Measurements from ENCODE around the gene FOXC2.

The FOXC2 gene

DNA sequence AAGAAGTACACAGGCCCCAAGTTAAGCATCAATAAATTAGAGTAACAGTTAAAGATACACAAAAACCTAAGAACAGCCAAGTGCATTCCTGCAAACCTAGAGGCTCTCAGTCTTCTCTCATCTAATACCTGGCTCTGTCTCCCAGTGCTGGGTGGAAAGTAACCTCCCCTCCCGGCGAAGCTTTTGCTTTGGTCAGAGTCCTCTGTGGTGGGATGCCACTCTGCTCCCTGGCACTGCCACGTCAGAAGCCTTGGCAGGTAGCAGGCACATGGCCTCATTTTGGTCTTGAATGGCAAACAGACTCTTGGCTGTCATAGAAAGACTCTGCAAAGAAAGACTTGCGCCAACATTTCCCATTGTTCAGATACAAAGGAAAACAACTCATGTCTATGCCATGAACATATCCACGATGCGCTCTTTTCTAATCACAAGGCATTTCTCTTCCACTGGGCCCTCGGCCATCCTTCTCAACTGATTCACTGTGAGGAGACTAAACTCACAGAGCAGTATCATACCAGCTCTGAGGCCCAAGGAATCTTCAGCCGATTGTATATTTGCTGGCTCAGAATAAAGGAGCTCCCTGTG lies 32.8 kb upstream of the FOXC2 start:
- DNase-seq, result no peak

DNA sequence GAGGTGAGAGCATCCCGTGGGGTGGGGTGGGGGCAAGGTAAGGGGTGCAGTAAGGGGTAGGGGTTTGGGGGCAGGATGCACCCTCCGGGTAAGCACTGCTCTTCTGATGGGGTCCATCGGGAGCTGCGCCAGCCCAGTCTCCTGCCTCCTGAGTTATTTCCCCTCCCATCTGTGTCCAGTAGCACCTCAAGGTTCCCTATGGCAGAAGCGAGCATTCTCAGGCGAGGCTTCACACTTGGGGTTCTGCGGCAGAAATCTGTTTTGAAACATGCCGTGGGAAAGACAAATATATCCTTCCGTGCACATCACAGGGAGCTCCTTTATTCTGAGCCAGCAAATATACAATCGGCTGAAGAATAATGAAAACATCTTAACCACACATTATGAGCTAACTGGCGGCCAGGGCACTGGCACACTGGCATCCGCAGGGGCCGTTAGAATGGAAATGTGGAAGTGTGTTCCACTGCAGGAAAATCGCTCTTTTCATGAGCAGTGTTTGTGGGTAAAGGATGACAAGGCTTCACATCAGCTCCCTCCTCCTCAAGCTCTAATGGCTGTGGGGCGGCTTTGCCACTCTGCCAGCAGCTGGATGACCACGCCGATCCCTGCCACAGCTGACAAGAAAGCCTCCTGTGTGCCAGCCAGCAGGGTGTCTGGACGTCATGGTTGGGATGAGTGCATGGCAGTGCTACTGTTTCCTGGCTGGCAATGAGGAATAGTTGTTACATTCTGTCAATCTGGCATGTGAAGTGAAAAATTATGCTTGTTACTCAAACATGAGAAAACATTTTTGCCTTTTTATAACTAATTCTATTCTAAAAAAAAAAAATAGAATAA lies 31.6 kb upstream of the FOXC2 start:
- DNase-seq, result no peak

DNA sequence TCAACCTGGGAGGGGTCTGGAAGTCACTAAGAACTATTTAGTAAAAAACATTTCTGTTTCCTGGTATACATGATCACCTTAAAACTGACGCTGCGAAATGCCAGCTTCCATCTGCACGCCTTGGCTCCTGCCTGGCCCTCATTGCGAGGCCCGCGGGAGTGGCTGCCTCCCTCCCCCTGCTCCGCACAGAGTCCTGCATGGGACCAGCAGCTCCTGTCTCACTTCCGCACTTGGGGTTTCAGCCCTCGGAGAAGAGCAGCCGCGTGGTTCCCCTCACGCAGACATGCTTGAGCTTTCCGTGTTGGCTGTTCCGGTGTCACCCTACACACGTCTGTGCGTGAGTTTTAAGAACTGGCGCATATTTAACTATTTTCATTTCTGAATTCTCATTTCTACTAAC lies 30.0 kb upstream of the FOXC2 start:
- no peak for DNase-seq

DNA sequence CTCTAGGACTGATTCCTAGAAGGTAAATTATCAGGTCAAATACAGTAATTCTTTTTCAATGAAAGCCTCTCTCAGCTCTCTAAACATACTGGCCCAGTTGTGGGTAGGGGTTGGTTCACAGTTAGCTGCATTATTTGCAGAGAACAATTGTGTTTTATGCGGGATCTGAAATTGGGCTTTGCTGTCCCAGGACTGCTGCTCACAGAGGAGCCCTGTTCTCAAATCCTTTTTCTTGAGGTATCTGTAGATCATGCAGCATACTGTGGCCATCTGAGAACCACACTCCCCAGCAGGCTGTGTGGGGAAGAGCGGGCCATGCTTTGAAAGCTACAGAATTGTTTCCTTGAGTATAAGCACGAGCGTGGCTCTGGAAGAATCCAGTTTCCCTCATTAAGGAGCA lies 29.1 kb upstream of the FOXC2 start:
- no peak for DNase-seq

DNA sequence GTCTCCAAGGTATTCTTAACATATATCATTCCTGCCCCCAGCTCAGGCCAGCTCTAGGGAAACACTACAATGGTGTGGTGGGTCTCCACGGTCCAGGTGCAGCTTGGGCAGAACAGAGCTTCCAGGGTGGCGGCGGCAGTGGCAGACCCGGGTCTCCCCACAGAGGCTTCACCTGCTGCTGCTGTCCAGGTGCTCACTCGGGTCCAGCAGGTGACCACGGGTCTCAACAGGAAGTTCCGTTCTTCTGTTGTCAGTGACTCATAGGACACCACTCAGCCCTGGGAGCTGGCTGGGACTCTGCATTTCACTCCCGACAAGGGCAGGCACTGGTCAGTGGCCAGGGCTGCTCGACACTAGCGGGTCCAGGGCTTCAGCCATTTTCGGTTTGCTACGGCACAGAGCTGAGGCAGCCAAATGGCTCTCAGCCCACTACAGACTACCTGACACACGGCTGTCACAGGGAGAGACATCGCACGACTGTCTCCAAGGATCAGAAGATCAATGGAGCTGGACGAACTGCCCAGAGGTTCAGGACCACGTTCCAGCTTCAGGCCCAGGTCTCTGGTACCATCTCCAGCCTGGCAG lies 28.3 kb upstream of the FOXC2 start:
- no peak for DNase-seq

DNA sequence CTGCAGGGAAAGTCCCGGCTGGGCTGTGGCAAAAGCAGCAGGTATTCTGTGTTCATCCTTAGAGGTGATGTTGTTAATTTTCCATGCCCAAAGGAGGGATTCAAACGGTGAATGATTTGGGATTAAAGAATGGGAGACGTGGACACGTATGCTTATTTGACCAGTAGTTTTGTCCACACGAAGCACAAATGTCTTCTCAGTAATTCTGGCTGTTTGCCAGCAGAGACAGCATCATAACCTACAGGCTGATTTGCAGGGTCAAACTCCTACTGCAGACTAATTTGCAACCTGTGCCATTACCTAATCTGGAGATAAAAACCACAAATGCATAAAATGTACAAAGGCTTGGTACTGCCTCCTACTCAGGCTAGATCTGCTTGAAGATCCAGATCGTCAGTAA lies 25.7 kb upstream of the FOXC2 start:
- no peak for DNase-seq

DNA sequence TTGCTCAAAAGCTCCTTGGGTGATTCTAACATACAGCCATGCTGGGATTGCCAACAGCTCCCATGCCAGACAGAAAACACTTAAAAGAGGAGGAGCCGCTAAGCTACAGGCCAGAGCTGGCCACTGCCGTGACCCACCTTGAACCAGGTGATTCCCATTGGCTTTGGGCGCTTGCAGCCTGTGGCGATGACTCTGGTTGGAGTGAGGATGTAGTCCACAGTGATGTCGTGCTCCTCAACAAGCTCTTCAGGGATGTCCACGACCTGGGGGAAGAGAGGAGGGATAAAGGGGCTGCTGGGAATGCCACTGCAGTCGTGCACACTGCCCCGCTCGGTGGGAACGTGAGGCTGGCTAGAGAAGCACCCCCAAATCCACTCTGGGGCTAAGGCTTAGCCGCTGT lies 25.1 kb upstream of the FOXC2 start:
- no peak for DNase-seq

DNA sequence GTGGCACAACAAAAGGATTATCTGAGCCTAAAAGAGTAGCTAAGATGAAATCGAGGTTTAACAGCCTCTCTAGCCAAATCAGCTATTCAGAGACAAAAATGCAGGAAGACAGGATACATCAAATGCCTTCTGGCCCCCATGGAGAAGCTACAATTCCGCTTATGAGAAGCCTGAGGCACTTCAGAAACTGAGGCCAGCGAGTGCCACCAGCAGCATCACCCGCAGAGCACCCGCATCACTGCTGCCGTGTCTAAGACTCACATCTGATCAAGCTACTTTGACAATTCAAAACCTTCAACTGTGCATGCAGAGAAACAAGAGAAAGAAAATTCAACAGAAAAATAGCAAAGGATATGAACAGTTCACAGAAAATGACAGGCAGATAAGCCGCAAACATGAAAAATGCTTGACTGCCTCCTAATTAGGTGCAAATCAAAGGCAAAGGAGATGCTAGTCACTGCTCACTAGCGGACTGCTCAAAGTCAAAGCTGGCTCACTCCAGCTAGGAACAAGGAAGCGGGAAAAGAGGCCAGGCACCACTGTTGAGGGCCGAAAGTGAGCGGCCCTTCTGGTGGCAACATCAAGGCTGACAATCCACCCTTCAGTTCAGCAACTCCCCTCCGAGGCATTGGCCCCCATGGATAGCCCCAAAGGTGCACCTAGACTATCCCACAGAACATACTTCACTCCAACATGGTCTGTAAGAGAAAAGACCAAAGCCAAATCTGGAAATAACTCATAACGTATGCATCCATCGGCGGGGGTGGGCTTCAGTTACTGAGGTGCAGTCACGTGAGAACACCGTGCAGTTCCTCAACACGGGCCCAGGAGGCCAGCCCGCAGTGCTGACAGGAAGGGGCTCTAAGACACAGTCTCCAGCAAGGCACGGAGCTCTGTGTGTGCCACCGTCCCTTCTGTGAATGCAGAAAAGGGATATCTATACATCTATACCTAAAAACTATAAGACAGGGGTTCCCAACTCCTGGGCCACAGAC lies 23.6 kb upstream of the FOXC2 start:
- DNase-seq, result no peak

DNA sequence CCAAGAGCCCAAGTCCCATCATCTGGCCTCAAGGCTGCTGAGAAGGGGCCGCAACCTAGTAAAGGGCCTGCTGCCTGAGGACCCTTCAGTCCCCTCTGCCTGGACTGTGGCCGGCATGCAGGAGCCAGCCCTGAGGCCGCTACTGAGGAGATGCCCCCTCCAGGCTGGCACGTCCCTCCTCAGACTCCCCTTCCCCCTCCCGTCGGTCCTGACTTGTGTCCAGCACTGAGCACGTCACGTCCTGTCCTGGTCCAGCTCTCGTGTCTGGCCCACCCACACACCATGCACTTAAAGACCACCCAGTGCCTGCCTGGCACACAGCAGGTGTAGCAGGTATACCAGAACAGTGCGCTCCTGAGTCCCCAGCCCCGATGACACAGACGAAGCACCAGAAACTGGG lies 21.1 kb upstream of the FOXC2 start:
- DNase-seq, result no peak

DNA sequence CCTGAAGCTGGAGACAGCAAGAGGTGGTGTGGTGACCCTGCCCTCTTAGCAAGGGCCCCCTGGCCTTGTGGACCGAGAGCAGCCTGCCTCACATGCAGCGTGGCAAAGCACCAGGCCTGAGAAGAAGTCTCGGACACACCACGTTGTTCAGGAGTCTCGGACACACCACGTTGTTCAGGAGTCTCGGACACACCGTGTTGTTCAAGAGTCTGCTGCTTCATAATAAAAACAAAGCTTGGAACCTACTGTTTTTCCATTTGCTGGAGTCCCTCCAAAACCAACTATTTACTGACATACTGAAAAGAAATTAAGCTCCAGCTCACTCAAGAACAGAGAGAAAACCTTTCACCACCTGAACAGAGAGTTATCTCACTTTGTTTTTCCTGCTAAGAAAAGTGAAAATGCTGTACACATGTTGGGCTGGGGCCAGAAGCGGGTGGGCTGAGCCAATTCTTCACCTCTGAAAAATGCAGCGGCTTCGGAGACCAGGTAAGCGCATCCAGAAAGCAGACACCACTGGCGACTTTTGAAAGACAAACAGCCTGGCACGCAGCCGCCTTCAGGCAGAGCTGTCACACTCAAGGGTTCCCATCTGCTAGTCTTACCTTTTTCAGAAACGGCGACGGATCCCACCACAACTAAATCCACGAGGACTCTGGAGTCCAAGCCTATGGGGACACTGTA lies 20.5 kb upstream of the FOXC2 start:
- no peak for DNase-seq

DNA sequence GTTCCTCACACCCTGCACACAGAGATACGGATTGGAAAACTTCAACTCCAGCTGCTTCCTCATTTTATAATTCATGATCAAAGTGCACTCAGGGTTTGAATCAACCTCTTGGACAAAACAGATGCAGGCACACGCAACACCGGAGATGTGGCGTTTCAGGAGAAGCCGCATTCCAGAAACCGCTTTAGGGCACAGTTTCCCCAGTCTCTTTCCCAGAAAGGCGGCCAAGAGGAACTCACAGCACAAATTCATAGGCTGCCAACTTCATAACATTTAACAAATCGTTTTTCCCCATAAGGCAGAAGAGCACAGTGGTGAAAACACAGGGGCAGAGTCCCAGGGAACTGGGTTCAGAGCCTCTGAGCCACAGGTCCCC lies 20.0 kb upstream of the FOXC2 start:
- no peak for DNase-seq

DNA sequence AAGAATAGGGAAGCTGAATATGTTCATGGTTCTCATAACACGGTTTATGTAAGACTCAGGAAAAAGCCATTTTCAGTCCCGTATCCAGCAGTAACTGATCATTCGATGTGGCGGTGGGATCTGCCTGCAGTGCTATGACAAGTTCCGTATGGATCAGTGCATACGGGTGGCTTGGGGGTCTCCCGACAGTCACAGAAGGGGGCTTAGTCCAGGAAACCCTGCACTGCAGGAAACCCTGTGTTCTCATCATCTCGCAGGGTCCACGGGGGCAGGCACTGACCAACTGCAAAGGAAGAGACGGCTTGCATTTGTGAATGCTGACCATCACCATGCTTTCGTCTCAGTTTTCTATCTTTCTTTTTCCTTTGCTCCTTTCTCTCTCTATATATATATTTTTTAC lies 19.3 kb upstream of the FOXC2 start:
- DNase-seq, result no peak

DNA sequence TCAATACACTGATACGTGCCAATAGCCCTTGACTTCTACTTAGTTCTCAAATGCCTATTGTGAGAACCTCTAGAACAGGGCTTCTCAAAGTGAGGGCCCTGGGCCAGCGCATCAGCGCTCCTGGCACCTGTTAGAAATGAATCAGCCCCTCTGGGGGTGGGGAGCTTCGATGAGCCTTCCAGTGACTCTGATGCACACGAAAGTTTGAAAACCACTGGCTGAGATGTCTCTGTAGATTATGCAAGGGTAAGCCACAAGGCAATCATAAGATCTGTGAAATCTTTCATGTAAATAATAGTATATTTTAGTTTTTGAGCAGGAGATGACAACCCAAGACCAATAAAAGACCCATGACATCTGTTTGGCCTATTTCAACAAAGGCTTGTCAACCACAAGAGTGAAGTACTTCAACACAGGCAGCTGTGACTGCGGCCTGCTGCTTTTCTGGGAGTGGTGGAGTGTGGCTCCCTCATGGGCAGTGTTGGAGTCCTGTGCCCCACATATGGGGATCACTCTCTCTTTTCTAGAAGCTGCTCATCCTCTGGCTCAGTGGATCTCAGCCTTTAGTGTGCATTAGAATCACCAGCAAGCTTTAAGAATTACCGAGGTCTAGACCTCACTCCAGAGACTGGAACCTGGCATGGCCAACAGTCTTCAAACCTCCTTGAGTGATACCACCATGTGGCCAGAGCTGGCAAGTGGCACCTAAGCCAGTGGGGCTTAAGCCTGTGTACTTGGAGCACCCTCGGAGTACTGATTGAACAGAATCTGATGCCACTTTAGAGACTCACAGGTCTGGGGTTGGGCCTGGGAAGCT lies 17.3 kb upstream of the FOXC2 start:
- no peak for DNase-seq

DNA sequence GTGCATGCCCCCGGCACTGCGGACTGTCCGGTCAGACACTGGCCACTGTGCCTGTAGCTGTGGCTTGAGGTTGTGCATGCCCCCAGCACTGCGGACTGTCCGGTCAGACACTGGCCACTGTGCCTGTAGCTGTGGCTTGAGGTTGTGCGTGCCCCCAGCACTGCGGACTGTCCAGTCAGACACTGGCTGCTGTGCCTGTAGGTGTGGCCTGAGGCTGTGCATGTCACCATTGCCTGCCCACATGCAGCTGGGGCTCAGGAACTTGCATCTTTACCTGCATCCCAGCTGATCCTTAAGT lies 16.8 kb upstream of the FOXC2 start:
- no peak for DNase-seq

DNA sequence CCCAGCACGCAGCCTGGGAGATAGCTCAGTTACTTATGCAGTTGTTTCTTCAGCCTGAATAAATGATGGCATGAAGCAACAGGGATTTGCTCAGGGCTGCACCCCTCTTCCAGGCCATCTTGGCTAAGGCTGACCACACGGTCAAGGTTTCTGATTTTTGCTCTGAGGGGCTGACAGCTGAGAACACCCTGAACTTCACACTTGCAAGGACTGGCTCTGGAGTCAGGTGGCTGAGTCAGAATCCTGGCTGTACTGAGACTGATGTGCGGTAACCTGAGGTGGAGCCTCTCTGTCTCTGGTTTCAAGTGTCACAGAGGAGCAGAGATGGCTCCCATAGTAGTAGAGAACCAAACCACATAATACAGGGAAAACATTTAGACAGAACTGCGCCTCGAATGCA lies 16.3 kb upstream of the FOXC2 start:
- DNase-seq, result no peak

DNA sequence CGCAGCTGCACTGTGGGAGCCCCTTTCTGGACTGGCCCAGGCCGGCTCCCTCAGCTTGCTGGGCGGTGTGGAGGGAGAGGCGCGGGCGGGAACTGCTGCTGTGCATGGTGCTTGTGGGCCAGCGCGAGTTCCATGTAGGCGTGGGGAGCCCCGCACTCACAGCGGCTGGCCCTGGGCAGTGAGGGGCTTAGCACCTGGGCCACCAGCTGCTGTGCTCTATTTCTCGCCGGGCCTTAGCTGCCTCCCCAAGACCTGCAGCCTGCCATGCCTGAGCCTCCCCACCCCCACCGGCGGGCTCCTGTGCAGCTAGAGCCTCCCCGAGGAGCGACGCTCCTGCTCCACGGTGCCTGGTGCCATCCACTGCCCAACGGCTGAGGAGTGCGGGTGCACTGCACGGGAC lies 13.3 kb upstream of the FOXC2 start:
- DNase-seq, result no peak

DNA sequence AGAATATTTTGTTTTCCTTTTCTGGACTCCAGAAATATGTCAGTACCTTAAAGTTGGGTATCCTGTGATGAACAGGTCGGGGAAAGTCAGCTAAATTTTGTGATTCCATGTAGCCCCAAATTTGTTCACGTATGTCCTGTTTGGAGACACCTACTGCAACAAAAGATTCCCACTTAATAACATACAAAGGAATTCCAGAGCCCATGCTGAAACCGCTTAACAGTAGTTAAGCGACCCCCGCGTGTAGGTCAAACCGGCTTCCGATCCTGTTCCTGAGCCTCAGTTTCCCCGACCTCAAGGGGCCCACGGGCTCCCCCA lies 12.1 kb upstream of the FOXC2 start:
- no peak for DNase-seq

DNA sequence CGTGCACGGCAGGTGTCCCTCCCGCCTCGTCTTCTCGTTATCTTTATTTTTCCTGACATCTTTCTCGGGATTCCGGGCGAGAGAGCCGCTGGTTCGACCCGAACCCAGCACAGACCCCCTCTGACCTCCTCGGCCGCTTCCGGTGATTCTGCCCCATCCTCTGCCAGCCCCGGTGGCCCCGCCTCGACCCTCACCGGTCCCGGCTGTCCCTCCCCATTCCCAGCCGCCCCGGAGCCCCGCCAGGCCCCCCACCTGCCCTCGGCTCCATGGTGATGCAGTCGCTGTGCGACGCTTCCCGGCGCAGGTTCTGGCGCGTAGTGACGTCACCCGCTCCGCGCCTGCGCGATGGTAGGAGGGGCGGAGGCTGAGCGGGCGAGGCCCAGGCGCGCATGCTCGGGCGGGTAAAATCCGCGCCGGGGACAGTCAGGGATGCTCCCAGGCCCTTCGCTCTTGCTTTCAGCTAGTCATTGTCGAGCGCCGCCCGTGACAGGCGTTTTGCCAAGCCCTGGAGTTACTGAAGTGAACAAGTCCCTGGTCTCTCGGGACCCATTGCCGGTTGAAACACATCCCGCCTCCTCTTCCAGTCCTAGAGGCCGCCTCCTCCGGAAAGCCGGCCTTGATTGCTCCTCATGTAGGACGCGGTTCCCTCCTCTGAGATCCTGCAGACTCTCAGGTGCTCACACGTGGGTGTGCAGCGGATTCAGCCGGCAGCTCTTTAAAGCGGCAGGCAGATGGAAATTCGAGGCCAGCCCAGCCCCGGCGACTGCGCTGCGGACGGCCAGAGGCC lies 11.5 kb upstream of the FOXC2 start, which contains the start of gene MTHFSD:
TSS of gene MTHFSD (minus strand) at position 319 of the 787 bp plus-strand sequence. CDS start at position 268, 51 bp downstream.
- peak; percentile 62 for DNase-seq

DNA sequence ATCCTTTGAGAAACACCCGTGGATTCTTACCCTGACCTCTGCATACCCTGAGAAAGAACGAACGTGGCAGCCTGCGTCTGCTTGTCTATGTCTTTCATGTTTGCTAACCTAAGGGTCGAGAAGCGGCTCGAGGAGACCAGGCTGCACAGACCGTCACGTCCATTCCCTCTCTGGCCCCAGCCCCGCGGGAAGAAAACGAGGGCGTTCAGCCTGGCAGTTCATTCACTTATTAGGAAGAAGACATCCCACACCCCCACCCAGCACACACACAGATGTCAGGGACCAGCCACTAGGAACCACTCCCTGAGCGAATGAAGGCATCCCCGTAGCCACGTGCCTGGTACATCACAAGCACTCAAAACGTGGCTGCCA lies 10.9 kb upstream of the FOXC2 start:
- DNase-seq, result no peak

DNA sequence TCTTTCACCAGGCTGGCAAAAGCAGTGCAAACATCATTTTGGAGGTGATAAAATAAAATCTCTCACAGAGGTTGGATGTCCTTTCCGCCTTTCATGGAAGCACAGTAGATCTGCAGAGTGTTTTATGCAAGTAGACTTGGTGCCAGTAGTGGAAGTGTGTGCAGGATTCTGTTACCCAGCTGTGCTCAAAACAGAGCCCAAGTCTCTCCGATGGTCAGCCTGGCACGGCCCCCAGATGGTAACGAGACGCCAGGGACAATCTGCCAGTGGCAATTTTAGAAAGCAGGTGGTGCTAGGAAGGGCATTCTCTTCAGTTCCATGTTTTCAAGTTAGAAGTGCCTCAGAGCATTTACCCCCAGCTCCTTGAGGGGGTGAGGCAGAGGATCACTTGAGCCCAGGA lies 10.1 kb upstream of the FOXC2 start:
- no peak for DNase-seq

DNA sequence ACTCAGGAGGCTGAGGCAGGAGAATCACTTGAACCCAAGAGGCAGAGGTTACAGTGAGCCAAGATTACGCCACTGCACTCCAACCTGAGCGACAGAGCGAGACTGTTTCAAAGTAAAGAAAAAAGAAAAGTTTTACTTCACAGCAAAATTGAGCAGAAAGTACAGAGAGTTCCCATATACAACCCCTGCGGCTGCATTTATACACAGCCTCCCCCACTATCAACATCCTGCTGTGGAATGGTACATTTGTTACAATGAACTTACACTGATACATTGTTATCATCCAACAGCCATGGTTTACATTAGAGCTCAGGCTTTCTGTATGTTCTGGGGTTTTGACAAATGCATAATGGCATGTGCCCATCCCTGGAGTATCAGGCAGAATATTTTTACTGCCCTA lies 9.0 kb upstream of the FOXC2 start:
- DNase-seq, result no peak
